ENCODE measurements around the gene SKOR1. TPM values are rescaled to one million over a fixed set of nuclear protein-coding genes. Genes with fewer than 3 reads are reported as not detected.

SKOR1 gene
- total RNA-seq, 1 experiment from 2014 or later = 0.17 TPM

Other genes starting within 250 kb of the SKOR1 start
- gene RNU6-1, start 14.5 kb downstream of the SKOR1 start, total RNA-seq (2014; rRNA removed; shearing (Covaris generic)) = not detected in 2 replicates
- 35.6 and 42.1 TPM in 2 replicates for gene PIAS1, start 228.8 kb downstream of the SKOR1 start, total RNA-seq (2014; rRNA removed; shearing (Covaris generic))

All from M059J (cell line).